SK-N-SH (cell line): ENCODE measurements around the gene DPH6. TPM values are rescaled to one million over a fixed set of nuclear protein-coding genes. Genes with fewer than 3 reads are reported as not detected.

Source experiments
- CTCF ChIA-PET: fragments of 300-600, 350-600 bp; formaldehyde crosslinking; extraction: SDS; loops from one replicate; lab custom pipeline; 2021; lab: Yijun Ruan, JAX
- POLR2A ChIA-PET: fragments of 350-600 bp; sonication (Branson Sonifier 250); formaldehyde crosslinking; extraction: SDS; loops from one replicate; lab custom pipeline; 2020; ENCODE audit warnings: antibody characterized with exemption, inconsistent platforms; lab: Yijun Ruan, JAX
- DNase-seq: peaks from one replicate; pipeline ENCODE4 v3.0.0; 2012
- H2AFZ ChIP-seq: fragments of 200-600 bp; sonication (generic); 2 replicates; pipeline ENCODE4 v1.8.1; 2016; ENCODE audit warnings: antibody characterized with exemption, mild to moderate bottlenecking, low read depth
- H3F3A ChIP-seq: fragments of 200-600 bp; sonication (generic); replicated peaks from 2 replicates; pipeline ENCODE3; 2016; ENCODE audit warnings: antibody characterized with exemption, mild to moderate bottlenecking; ENCODE audit not compliant: insufficient read depth
- H3K27ac ChIP-seq, 2 experiments: fragments of 200-500 bp in 1 of 2; fragments of 200-600 bp in 1 of 2; sonication (Bioruptor generic) in 1 of 2; sonication (generic), shearing (Covaris generic) in 1 of 2; 2 replicates each; pipeline versions ENCODE4 v1.5.1 to v1.6.1; 2014 to 2016; ENCODE audit warnings: low read depth in 2 of 2, inconsistent platforms in 1 of 2, low read length in 1 of 2, mild to moderate bottlenecking in 1 of 2, mixed read lengths in 1 of 2
- H3K27me3 ChIP-seq: fragments of 200-600 bp; sonication (generic), shearing (Covaris generic); 2 replicates; pipeline ENCODE4 v1.6.1; 2016; ENCODE audit warnings: mixed run types; ENCODE audit not compliant: insufficient read depth
- H3K36me3 ChIP-seq, 2 experiments: fragments of 200-500 bp in 1 of 2; fragments of 200-600 bp in 1 of 2; sonication (Bioruptor generic) in 1 of 2; sonication (generic) in 1 of 2; replicated peaks in 1 of 2; 2 replicates each; pipeline versions ENCODE3 to v1.5.1; 2014 to 2016; ENCODE audit warnings: low read length in 1 of 2, mild to moderate bottlenecking in 1 of 2; ENCODE audit not compliant: insufficient read depth in 2 of 2, control insufficient read depth in 1 of 2
- H3K4me1 ChIP-seq, 2 experiments: fragments of 200-500 bp in 1 of 2; fragments of 200-600 bp in 1 of 2; sonication (Bioruptor generic) in 1 of 2; sonication (generic), shearing (Covaris generic) in 1 of 2; 2 replicates each; pipeline versions ENCODE4 v1.5.1 to v1.6.1; 2014 to 2016; ENCODE audit warnings: low read depth in 1 of 2, low read length in 1 of 2, mixed run types in 1 of 2; ENCODE audit not compliant: insufficient read depth in 2 of 2, control insufficient read depth in 1 of 2
- H3K4me2 ChIP-seq: fragments of 200-600 bp; sonication (generic), shearing (Covaris generic); 2 replicates; pipeline ENCODE4 v1.6.1; 2017; ENCODE audit warnings: mixed run types
- H3K4me3 ChIP-seq, 2 experiments: fragments of 200-500 bp in 1 of 2; fragments of 200-600 bp in 1 of 2; sonication (Bioruptor generic) in 1 of 2; sonication (generic), shearing (Covaris generic) in 1 of 2; 2 replicates each; pipeline versions ENCODE4 v1.5.1 to v1.8.1; 2014 to 2016; ENCODE audit warnings: low read depth in 2 of 2, inconsistent platforms in 1 of 2, low read length in 1 of 2, mild to moderate bottlenecking in 1 of 2, mixed read lengths in 1 of 2, moderate library complexity in 1 of 2
- H3K79me2 ChIP-seq: fragments of 200-600 bp; sonication (generic); 2 replicates; pipeline ENCODE4 v1.8.1; 2017; ENCODE audit warnings: mild to moderate bottlenecking; ENCODE audit not compliant: insufficient read depth
- H3K9ac ChIP-seq: fragments of 200-600 bp; sonication (generic); 2 replicates; pipeline ENCODE4 v1.6.1; 2017; ENCODE audit warnings: mixed run types
- H3K9me2 ChIP-seq: fragments of 200-600 bp; sonication (generic); 2 replicates; pipeline ENCODE4 v1.6.1; 2017; ENCODE audit warnings: mixed run types
- H3K9me3 ChIP-seq: fragments of 200-600 bp; sonication (generic); 2 replicates; pipeline ENCODE4 v1.6.1; 2017; ENCODE audit warnings: mixed run types, mild to moderate bottlenecking, moderate library complexity
- H4K20me1 ChIP-seq: fragments of 200-600 bp; sonication (generic); 2 replicates; pipeline ENCODE4 v1.6.1; 2017; ENCODE audit warnings: mild to moderate bottlenecking, mixed run types; ENCODE audit not compliant: insufficient read depth
- ELF1 ChIP-seq: IDR thresholded peaks from 2 replicates; pipeline ENCODE4 v1.4.0; 2012
- FOSL2 ChIP-seq: IDR thresholded peaks from 2 replicates; pipeline ENCODE4 v1.4.0; 2012; ENCODE audit warnings: low read depth, mild to moderate bottlenecking, moderate library complexity, borderline replicate concordance
- MEF2A ChIP-seq: IDR thresholded peaks from 2 replicates; pipeline ENCODE4 v1.4.0; 2012; ENCODE audit warnings: low read depth, borderline replicate concordance
- NFIC ChIP-seq: IDR thresholded peaks from 2 replicates; pipeline ENCODE4 v1.4.0; 2012; ENCODE audit warnings: borderline replicate concordance
- RAD21 ChIP-seq: IDR thresholded peaks from 2 replicates; pipeline ENCODE4 v1.6.1; 2012; ENCODE audit warnings: mild to moderate bottlenecking, low read length
- RFX5 ChIP-seq: IDR thresholded peaks from 2 replicates; pipeline ENCODE4 v1.6.1; 2012; ENCODE audit warnings: mild to moderate bottlenecking, improper control_type of control experiment, low read length
- SMC3 ChIP-seq: IDR thresholded peaks from 2 replicates; pipeline ENCODE4 v1.6.1; 2012; ENCODE audit warnings: low read depth, low read length, improper control_type of control experiment
- TEAD4 ChIP-seq: IDR thresholded peaks from 2 replicates; pipeline ENCODE4 v1.4.0; 2012; ENCODE audit warnings: mild to moderate bottlenecking, borderline replicate concordance; ENCODE audit not compliant: insufficient read depth
- YY1 ChIP-seq: IDR thresholded peaks from 2 replicates; pipeline ENCODE4 v1.4.0; 2012; ENCODE audit warnings: low read depth, mild to moderate bottlenecking
- WGBS: methylation state at CpG from one replicate; pipeline ENCODE4 v1.1.6; 2017; ENCODE audit warnings: low lambda C conversion rate; 5-methylcytosine and 5-hydroxymethylcytosine counted together
- polyA plus RNA-seq, 3 experiments: library from polyadenylated mRNA; depleted of rRNA; stranded (reverse); fragments of >200 nt; gene quantifications; 2 replicates each; pipeline ENCODE4 v1.2.3, GENCODE V29; 2012
- TF ChIP-seq, protein P1 (sequence below): IDR thresholded peaks from 2 replicates; pipeline ENCODE4 v1.6.1; 2012; ENCODE audit warnings: mild to moderate bottlenecking, low read depth, low read length, moderate library complexity

Gene DPH6
- polyA plus RNA-seq, 1 of the 3 experiments (the other 2 are of a cell fraction) = 15.7 TPM

- CTCF ChIA-PET = interaction anchor here (3.5 kb wide), 1 partner anchor 22 kb away, joined by 17 read pairs; no protein-coding TSS in a partner anchor
- 32% methylated on average over 2 of the region's 2 CpGs for WGBS
These were observed 79.5 kb downstream of the DPH6 start for GRCh38 chr15:35466476-35466875.

DNA sequence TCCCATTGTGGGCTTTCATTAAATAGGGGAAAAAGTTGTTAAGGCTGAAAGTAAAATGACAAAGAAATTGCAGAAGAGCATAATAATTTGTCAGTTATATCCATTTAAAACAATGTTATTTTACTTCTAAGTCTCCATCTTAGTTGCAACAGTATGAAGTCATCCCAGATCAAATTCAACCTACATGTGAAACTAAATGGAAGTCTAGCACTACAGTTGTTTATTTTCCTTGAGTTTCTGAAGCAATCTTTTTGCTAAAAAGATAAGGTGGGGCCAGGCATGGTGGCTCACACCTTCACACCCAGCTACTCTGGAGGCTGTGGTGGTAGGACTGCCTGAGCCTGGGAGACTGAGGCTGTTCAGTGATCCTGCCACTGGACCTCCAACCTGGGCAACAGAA, 80.2 kb downstream of the DPH6 start:
- Histone ChIP-seq H3K9ac (no peak overlapping the region), H4K20me1 (no peaks in the 10 kb centered on the region), H3K4me2 (no peak overlapping the region), H3F3A (peaks cover 3% of the 10 kb centered on the region), H3K4me3 (no peak overlapping the region), H3K4me1 (no peaks in the 10 kb centered on the region), H3K9me3 (no peaks in the 10 kb centered on the region), H2AFZ (no peak overlapping the region), H3K36me3 (peaks cover 0 to 4% of the 10 kb centered on the region in 2 experiments), H3K27ac (no peak overlapping the region), H3K79me2 (no peaks in the 10 kb centered on the region), H3K27me3 (no peaks in the 10 kb centered on the region), H3K9me2 (no peaks in the 10 kb centered on the region)
- POLR2A ChIA-PET = interaction anchor here (0.6 kb wide), 1 partner anchor 782 kb away, joined by 4 read pairs; no protein-coding TSS in a partner anchor
- CTCF ChIA-PET = interaction anchor here (3.5 kb wide), 1 partner anchor 21 kb away, joined by 17 read pairs; no protein-coding TSS in a partner anchor
- DNase-seq = no peak
- TF ChIP-seq NFIC (no peak), RFX5 (no peak), TEAD4 (no peak), RAD21 (no peak), MEF2A (no peak), YY1 (no peak), FOSL2 (no peak)

More at GRCh38 chr15:35466476-35466875, 79.5 kb downstream of the DPH6 start:
- H4K20me1 ChIP-seq = no peaks in the 10 kb centered on the region
- no peak overlapping the region for H3K27ac ChIP-seq
- peaks cover 3% of the 10 kb centered on the region for H3F3A ChIP-seq
- H3K9ac ChIP-seq = no peak overlapping the region
- no peak overlapping the region for H3K4me2 ChIP-seq
- DNase-seq = no peak
- POLR2A ChIA-PET = no interaction called here
- no peaks in the 10 kb centered on the region for H3K9me3 ChIP-seq
- H3K36me3 ChIP-seq = peaks cover 0 to under 1% of the 10 kb centered on the region in 2 experiments
- TF ChIP-seq, protein P1, sequence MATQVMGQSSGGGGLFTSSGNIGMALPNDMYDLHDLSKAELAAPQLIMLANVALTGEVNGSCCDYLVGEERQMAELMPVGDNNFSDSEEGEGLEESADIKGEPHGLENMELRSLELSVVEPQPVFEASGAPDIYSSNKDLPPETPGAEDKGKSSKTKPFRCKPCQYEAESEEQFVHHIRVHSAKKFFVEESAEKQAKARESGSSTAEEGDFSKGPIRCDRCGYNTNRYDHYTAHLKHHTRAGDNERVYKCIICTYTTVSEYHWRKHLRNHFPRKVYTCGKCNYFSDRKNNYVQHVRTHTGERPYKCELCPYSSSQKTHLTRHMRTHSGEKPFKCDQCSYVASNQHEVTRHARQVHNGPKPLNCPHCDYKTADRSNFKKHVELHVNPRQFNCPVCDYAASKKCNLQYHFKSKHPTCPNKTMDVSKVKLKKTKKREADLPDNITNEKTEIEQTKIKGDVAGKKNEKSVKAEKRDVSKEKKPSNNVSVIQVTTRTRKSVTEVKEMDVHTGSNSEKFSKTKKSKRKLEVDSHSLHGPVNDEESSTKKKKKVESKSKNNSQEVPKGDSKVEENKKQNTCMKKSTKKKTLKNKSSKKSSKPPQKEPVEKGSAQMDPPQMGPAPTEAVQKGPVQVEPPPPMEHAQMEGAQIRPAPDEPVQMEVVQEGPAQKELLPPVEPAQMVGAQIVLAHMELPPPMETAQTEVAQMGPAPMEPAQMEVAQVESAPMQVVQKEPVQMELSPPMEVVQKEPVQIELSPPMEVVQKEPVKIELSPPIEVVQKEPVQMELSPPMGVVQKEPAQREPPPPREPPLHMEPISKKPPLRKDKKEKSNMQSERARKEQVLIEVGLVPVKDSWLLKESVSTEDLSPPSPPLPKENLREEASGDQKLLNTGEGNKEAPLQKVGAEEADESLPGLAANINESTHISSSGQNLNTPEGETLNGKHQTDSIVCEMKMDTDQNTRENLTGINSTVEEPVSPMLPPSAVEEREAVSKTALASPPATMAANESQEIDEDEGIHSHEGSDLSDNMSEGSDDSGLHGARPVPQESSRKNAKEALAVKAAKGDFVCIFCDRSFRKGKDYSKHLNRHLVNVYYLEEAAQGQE = no peak
- no peak for TF ChIP-seq ELF1
- TF ChIP-seq TEAD4 = no peak
- no peak for TF ChIP-seq RAD21
- TF ChIP-seq SMC3 = no peak
- no peak for TF ChIP-seq RFX5
- TF ChIP-seq, all 33 proteins: peak for 0
- no peak overlapping the region for H3K4me3 ChIP-seq
- no peaks in the 10 kb centered on the region for H3K9me2 ChIP-seq
- no peak overlapping the region for H2AFZ ChIP-seq
- H3K4me1 ChIP-seq = no peaks in the 10 kb centered on the region
- no peaks in the 10 kb centered on the region for H3K27me3 ChIP-seq
- H3K79me2 ChIP-seq = no peaks in the 10 kb centered on the region
